Mesenchymal stem cell (in vitro differentiated cells and primary cell): ENCODE data around the gene FBXL20.
"Not testable (repeated sequence)": the region's sequence is repeated elsewhere in the genome, so short reads cannot be mapped to it uniquely, and the experiment has no call there.

Source experiments
- DNase-seq: peaks from one replicate; pipeline ENCODE4 v3.0.0-alpha.2; 2013
- H2AFZ ChIP-seq: one replicate; pipeline ENCODE4 v1.6.1; 2013; ENCODE audit warnings: low read depth, mild to moderate bottlenecking, control low read depth, inconsistent platforms, low read length, moderate library complexity
- H2AK5ac ChIP-seq: 2 replicates; pipeline ENCODE4 v1.6.1; 2013; ENCODE audit warnings: low read length, moderate library complexity, mild to moderate bottlenecking, inconsistent platforms; ENCODE audit not compliant: severe bottlenecking
- H2BK120ac ChIP-seq: one replicate; pipeline ENCODE4 v1.6.1; 2013; ENCODE audit warnings: low read depth, mild to moderate bottlenecking, inconsistent platforms, low read length, moderate library complexity
- H2BK12ac ChIP-seq, 2 experiments: one replicate each; pipeline ENCODE4 v1.6.1; 2013; ENCODE audit warnings: inconsistent platforms in 2 of 2, low read length in 2 of 2, mild to moderate bottlenecking in 2 of 2, moderate library complexity in 2 of 2, control low read depth in 1 of 2
- H2BK15ac ChIP-seq: one replicate; pipeline ENCODE4 v1.6.1; 2013; ENCODE audit warnings: mild to moderate bottlenecking, low read depth, inconsistent platforms; ENCODE audit not compliant: poor library complexity, severe bottlenecking
- H2BK5ac ChIP-seq: 2 replicates; pipeline ENCODE4 v1.6.1; 2013; ENCODE audit warnings: low read depth, mild to moderate bottlenecking, low read length, control low read depth, inconsistent platforms; ENCODE audit not compliant: poor library complexity, severe bottlenecking
- H3K14ac ChIP-seq, 2 experiments: one replicate each; pipeline ENCODE4 v1.6.1; 2013; ENCODE audit warnings: inconsistent platforms in 2 of 2, low read length in 2 of 2, control low read depth in 1 of 2, mild to moderate bottlenecking in 1 of 2, moderate library complexity in 1 of 2
- H3K18ac ChIP-seq, 2 experiments: one replicate each; pipeline ENCODE4 v1.6.1; 2013; ENCODE audit warnings: inconsistent platforms in 2 of 2, low read length in 2 of 2, control low read depth in 1 of 2, low read depth in 1 of 2, mild to moderate bottlenecking in 1 of 2
- H3K23ac ChIP-seq, 2 experiments: one replicate each; pipeline ENCODE4 v1.6.1; 2013; ENCODE audit warnings: inconsistent platforms in 2 of 2, low read length in 2 of 2, mild to moderate bottlenecking in 2 of 2, moderate library complexity in 2 of 2, control low read depth in 1 of 2
- H3K27ac ChIP-seq: 2 replicates; pipeline ENCODE4 v1.5.1; 2013; ENCODE audit warnings: mild to moderate bottlenecking, moderate library complexity, low read length, control low read depth, inconsistent platforms; ENCODE audit not compliant: poor library complexity, severe bottlenecking
- H3K27me3 ChIP-seq, 2 experiments: 2 replicates each; pipeline versions ENCODE4 v1.6.1 to v1.7.0; 2013; ENCODE audit warnings: low read length in 2 of 2, mild to moderate bottlenecking in 2 of 2, moderate library complexity in 2 of 2, control low read depth in 1 of 2, inconsistent platforms in 1 of 2; ENCODE audit not compliant: control insufficient read depth in 1 of 2, insufficient read depth in 1 of 2
- H3K36me3 ChIP-seq, 2 experiments: 2 replicates each; pipeline versions ENCODE4 v1.6.1 to v1.7.0; 2013; ENCODE audit warnings: low read length in 2 of 2, control low read depth in 1 of 2, inconsistent platforms in 1 of 2, low read depth in 1 of 2, mild to moderate bottlenecking in 1 of 2; ENCODE audit not compliant: insufficient read depth in 2 of 2, control insufficient read depth in 1 of 2
- H3K4ac ChIP-seq, 2 experiments: one replicate each; pipeline ENCODE4 v1.6.1; 2013; ENCODE audit warnings: inconsistent platforms in 2 of 2, low read length in 2 of 2, mild to moderate bottlenecking in 2 of 2, moderate library complexity in 2 of 2, control low read depth in 1 of 2, low read depth in 1 of 2
- H3K4me1 ChIP-seq: 2 replicates; pipeline ENCODE4 v1.6.1; 2013; ENCODE audit warnings: low read depth, low read length, control low read depth; ENCODE audit not compliant: control insufficient read depth, insufficient read depth
- H3K4me2 ChIP-seq: 2 replicates; pipeline ENCODE4 v1.6.1; 2013; ENCODE audit warnings: low read length, mild to moderate bottlenecking, inconsistent platforms; ENCODE audit not compliant: poor library complexity, severe bottlenecking
- H3K4me3 ChIP-seq, 2 experiments: 2 replicates each; pipeline versions ENCODE4 v1.5.1 to v1.7.0; 2013; ENCODE audit warnings: low read length in 2 of 2, mild to moderate bottlenecking in 2 of 2, control low read depth in 1 of 2, low read depth in 1 of 2; ENCODE audit not compliant: insufficient read depth in 1 of 2
- H3K79me1 ChIP-seq: replicated peaks from 2 replicates; pipeline ENCODE4 v1.6.1; 2013; ENCODE audit warnings: mild to moderate bottlenecking, control low read depth, low read length, inconsistent platforms; ENCODE audit not compliant: poor library complexity, severe bottlenecking
- H3K9ac ChIP-seq: 2 replicates; pipeline ENCODE4 v1.7.0; 2013; ENCODE audit warnings: mild to moderate bottlenecking, low read length, moderate library complexity
- H3K9me3 ChIP-seq: 2 replicates; pipeline ENCODE4 v1.7.0; 2013; ENCODE audit warnings: mild to moderate bottlenecking, low read length; ENCODE audit not compliant: control insufficient read depth
- H4K8ac ChIP-seq: one replicate; pipeline ENCODE4 v1.6.1; 2013; ENCODE audit warnings: inconsistent platforms, mild to moderate bottlenecking, low read length, moderate library complexity
- H4K91ac ChIP-seq: one replicate; pipeline ENCODE4 v1.6.1; 2013; ENCODE audit warnings: mild to moderate bottlenecking, low read length, inconsistent platforms
- WGBS: methylation state at CpG from one replicate; pipeline ENCODE4 v1.1.7; 2013; ENCODE audit warnings: mixed read lengths; 5-methylcytosine and 5-hydroxymethylcytosine counted together

The FBXL20 gene

DNA sequence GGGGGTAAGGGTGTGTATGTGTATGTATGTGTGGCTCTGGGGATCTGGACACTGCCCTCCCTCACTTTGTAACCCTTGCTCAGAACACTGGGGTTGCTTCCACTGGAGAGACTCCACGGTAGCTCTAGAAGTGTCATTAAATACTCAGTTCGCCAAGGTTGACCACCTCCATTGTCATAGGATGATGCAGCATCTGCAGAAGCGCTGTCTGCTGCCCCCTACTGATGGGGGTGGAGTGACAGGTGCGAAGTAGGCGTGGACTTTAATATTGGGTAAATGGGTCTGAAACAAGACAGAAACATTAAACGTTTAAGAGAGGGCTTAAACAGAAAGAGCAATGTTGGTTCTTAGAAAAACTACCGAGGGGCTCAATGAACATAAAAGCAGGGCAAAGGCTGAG lies 140.1 kb downstream of the FBXL20 start:
- no peaks in the 10 kb centered on the region for H3K4me1 ChIP-seq
- H4K91ac ChIP-seq, result no peak overlapping the region
- H2BK12ac ChIP-seq, result no peak overlapping the region
- no peak overlapping the region for H3K9ac ChIP-seq
- no peak overlapping the region for H3K27ac ChIP-seq
- H3K23ac ChIP-seq, result no peak overlapping the region
- no peaks in the 10 kb centered on the region for H3K9me3 ChIP-seq
- H2AFZ ChIP-seq, result no peak overlapping the region
- no peaks in the 10 kb centered on the region for H3K79me1 ChIP-seq
- DNase-seq, result no peak
- no peak overlapping the region for H2BK5ac ChIP-seq
- H4K8ac ChIP-seq, result no peak overlapping the region
- no peak overlapping the region for H3K18ac ChIP-seq
- no peak overlapping the region for H3K4me2 ChIP-seq
- H2BK15ac ChIP-seq, result no peak overlapping the region
- no peaks in the 10 kb centered on the region for H3K27me3 ChIP-seq
- peaks cover 33 to 86% of the 10 kb centered on the region in 2 experiments for H3K36me3 ChIP-seq
- 93% methylated on average over 7 of the region's 7 CpGs for WGBS
- H2AK5ac ChIP-seq, result no peak overlapping the region
- H2BK120ac ChIP-seq, result no peak overlapping the region
- H3K4ac ChIP-seq, result no peak overlapping the region
- H3K14ac ChIP-seq, result no peak overlapping the region
- H3K4me3 ChIP-seq, result no peak overlapping the region

GRCh38 chr17:39252788-39253460 lies 148.5 kb downstream of the FBXL20 start:
- Histone ChIP-seq H3K9me3 (no peaks in the 10 kb centered on the region), H3K4me3 (no peak overlapping the region), H3K27ac (no peak overlapping the region), H2AK5ac (no peak overlapping the region), H3K27me3 (no peaks in the 10 kb centered on the region), H3K18ac (no peak overlapping the region), H2BK12ac (no peak overlapping the region), H4K8ac (no peak overlapping the region), H3K4ac (no peak overlapping the region), H3K4me2 (no peak overlapping the region), H3K23ac (no peak overlapping the region), H3K4me1 (no peaks in the 10 kb centered on the region), H3K36me3 (peaks cover 10 to 58% of the 10 kb centered on the region in 2 experiments), H3K9ac (no peak overlapping the region), H2BK120ac (no peak overlapping the region), H3K79me1 (no peaks in the 10 kb centered on the region), H4K91ac (no peak overlapping the region), H3K14ac (no peak overlapping the region), H2BK15ac (no peak overlapping the region), H2BK5ac (no peak overlapping the region), H2AFZ (no peak overlapping the region)
- 78% methylated on average over 6 of the region's 7 CpGs for WGBS
- no peak for DNase-seq

DNA sequence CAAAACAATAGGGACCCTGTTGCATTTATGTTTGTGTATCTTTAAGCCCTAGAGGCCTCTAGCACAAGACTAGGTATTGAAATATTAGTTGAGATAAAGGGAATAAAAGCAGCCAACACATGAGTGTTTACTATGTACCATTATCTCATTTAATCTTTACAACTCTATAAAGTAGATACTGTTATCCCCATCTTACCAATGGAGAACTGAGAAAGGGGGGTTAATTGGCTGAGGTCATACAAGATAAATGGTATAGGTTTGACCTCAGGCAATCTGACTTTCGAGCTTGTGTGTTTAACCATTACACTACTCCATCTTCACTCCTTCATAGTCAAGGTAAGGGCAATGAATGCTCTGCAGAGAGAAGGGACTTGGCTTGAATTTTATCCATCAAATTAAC lies 149.4 kb downstream of the FBXL20 start:
- Histone ChIP-seq H2AK5ac (no peak overlapping the region), H3K27me3 (no peaks in the 10 kb centered on the region), H3K27ac (no peak overlapping the region), H2BK12ac (no peak overlapping the region), H3K9ac (no peak overlapping the region), H4K91ac (no peak overlapping the region), H2BK120ac (no peak overlapping the region), H2BK5ac (no peak overlapping the region), H4K8ac (no peak overlapping the region), H3K4me1 (no peaks in the 10 kb centered on the region), H3K36me3 (peaks cover 10 to 49% of the 10 kb centered on the region in 2 experiments), H3K4me3 (no peak overlapping the region), H2BK15ac (no peak overlapping the region), H3K79me1 (no peaks in the 10 kb centered on the region), H3K9me3 (no peaks in the 10 kb centered on the region), H2AFZ (no peak overlapping the region), H3K4me2 (no peak overlapping the region), H3K14ac (no peak overlapping the region), H3K23ac (no peak overlapping the region), H3K4ac (no peak overlapping the region), H3K18ac (no peak overlapping the region)
- no peak for DNase-seq
- WGBS, result no CpG with 5 or more reads among the region's 1 CpG

DNA sequence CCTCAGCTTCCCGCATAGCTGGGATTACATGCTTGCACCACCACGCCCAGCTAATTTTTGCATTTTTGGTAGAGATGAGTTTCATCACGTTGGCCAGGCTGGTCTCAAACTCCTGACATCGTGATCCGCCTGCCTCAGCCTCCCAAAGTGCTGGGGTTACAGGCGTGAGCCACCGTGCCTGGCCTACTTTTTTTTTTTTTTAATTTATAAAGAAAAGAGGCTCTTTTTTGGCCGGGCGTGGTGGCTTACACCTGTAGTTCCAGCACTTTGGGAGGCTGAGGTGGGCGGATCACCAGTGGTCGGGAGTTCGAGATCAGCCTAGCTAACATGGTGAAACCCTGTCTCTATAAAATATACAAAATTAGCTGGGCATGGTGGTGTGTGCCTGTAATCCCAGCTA lies 151.3 kb downstream of the FBXL20 start:
- H3K23ac ChIP-seq, H2BK15ac ChIP-seq, H3K4me3 ChIP-seq, H2AK5ac ChIP-seq, H4K8ac ChIP-seq, H3K79me1 ChIP-seq, H3K18ac ChIP-seq, H2BK120ac ChIP-seq, H3K4ac ChIP-seq, H3K4me2 ChIP-seq, H2AFZ ChIP-seq, H3K27ac ChIP-seq, H3K14ac ChIP-seq, H2BK12ac ChIP-seq, H3K9me3 ChIP-seq, DNase-seq, H2BK5ac ChIP-seq, H3K4me1 ChIP-seq, H3K27me3 ChIP-seq, H3K9ac ChIP-seq, H4K91ac ChIP-seq: not testable (repeated sequence)
- 97% methylated on average over 10 of the region's 12 CpGs for WGBS
- peaks cover 6 to 33% of the 10 kb centered on the region in 2 experiments for H3K36me3 ChIP-seq
